ENCODE results near the gene CISD2. TPM values are rescaled to one million over a fixed set of nuclear protein-coding genes. Genes with fewer than 3 reads are reported as not detected.

CISD2 gene
- total and polyA plus RNA-seq, 12 donors, result 13.5 to 64.6 (median 34.3) TPM

DNA sequence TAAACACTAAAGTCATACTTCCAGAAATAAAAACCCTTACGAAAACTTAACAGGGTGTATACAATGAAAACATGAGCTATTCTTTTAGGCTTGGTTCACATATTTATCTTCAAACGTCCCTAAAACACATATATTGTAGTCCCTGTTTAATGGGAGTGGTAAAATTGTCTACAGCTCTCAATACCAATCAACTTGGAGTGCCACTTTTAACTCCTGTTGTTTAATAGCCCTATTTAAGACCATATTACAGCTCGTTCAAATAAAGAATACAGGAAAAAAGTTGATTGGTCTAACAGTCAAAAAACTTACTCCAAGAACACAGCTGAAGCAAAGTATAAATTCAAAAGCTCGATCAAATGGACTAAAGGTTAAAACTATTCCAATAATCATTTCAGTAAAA, 45.3 kb upstream of the CISD2 start:
- Histone ChIP-seq H3K27ac (peak overlapping the region in 3 of 5 donors; percentile 11 to 100 (median 100)), H3K4me1 (replicated peaks in 1 of 2) (peaks cover 50 to 61% of the 10 kb centered on the region in 2 donors)

DNA sequence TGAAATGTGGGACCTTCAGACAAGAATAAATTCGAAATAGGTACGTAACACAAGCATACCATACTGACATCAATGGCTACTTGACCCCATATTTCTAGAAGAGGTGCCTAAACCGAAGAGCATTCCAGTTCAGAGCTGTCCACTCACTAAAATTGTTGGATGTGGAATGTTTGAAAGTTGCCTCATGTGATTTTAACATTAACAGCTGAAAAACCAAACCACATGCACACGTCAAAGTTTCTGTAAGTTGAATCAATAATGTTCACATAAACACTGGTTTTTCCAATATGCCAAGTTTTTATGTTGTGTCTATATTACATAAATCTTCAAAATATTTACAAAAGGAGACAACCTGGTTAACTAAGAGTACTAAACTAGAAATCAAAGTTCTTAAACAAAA, 44.9 kb upstream of the CISD2 start:
- H3K9me3 ChIP-seq (replicated peaks in 1 of 3), result no peaks in the 10 kb centered on the region
- no peak for DNase-seq
- H3K27ac ChIP-seq, result peak overlapping the region in 3 of 5 donors; percentile 99 to 100 (median 100)
- H3K27me3 ChIP-seq, result no peaks in the 10 kb centered on the region
- peaks cover 51 to 61% of the 10 kb centered on the region in 2 donors for H3K4me1 ChIP-seq (replicated peaks in 1 of 2)
- no peaks in the 10 kb centered on the region for H3K36me3 ChIP-seq (replicated peaks in 1 of 2)
- 37 to 44% (median 38%) methylated on average over 4 of the region's 4 CpGs for WGBS, 4 donors
- peak overlapping the region in 2 of 4 donors; percentile 84 to 95 for H3K4me3 ChIP-seq
- intact Hi-C loops (cut with DNase I), result no loop called here
- TF ChIP-seq CTCF (IDR thresholded peaks at IDR 0.05) (no peak), POLR2A (IDR thresholded peaks at IDR 0.05) (no peak)

More for the DNA sequence above, 45.3 kb upstream of the CISD2 start:
- 20 to 29% (median 24%) methylated on average over 4 of the region's 4 CpGs for WGBS, 4 donors
- no peak for DNase-seq
- peak overlapping the region in 1 of 4 donors; percentile 95 for H3K4me3 ChIP-seq
- H3K27me3 ChIP-seq, result no peaks in the 10 kb centered on the region
- H3K9me3 ChIP-seq (replicated peaks in 1 of 3), result no peaks in the 10 kb centered on the region
- H3K36me3 ChIP-seq (replicated peaks in 1 of 2), result no peaks in the 10 kb centered on the region
- TF ChIP-seq CTCF (IDR thresholded peaks at IDR 0.05) (no peak), POLR2A (IDR thresholded peaks at IDR 0.05) (no peak)
- intact Hi-C loops (cut with DNase I), result no loop called here

- TF ChIP-seq CTCF (IDR thresholded peaks at IDR 0.05) (no peak), POLR2A (IDR thresholded peaks at IDR 0.05) (no peak)
- Histone ChIP-seq H3K36me3 (replicated peaks in 1 of 2) (no peaks in the 10 kb centered on the region), H3K4me1 (replicated peaks in 1 of 2) (peaks cover 50 to 61% of the 10 kb centered on the region in 2 donors), H3K27me3 (no peaks in the 10 kb centered on the region), H3K4me3 (peak overlapping the region in 3 of 4 donors; percentile 19 to 95 (median 84)), H3K27ac (peak overlapping the region in 4 of 5 donors; percentile 99 to 100 (median 100)), H3K9me3 (replicated peaks in 1 of 3) (no peaks in the 10 kb centered on the region)
- WGBS, 4 donors, result 5 to 6% (median 5%) methylated on average over 2 of the region's 2 CpGs
- intact Hi-C loops (cut with DNase I), result no loop called here
- no peak for DNase-seq
These were observed 44.4 kb upstream of the CISD2 start for GRCh38 chr4:102824398-102824797.

DNA sequence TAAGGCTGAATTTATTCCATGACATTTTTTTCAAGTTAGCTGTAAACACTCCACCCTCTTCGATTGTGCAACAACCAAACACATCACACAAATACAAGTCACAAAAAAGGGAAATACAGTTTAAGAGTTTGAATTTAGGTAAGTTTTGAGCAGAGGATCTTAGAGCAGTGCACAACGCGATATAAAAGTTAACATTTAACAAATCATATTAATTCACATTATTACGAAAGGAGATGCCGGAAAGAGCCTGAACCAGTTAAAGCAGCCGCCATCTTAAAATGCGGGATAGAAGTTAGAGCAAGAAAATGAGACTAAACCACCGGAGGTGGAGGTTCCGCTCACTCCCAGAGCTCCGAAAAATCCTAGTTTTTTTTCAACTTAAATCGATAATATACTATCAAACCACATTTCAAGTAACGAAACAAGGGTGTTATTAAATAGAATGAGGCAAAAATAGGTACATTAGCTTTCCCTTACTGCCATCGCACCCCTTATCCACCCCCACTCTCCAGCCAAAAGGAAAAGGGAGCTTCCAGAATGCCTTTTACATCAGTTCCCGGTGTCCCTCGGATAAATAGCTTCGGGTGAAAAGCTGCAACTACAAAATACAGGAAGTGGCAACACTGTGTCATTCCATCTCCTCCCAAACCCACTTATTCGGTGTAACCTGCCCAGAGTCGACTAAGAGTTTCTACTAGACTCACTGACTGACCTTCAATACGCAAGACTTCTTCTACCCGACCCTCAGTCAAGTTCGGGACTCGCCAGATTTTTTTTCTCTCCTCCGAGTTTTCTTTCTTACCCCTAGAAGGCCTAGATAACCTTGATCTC, 43.3 kb upstream of the CISD2 start:
- 0% methylated on average over 23 of the region's 23 CpGs for WGBS, 4 donors
- intact Hi-C loops (cut with DNase I), result loop anchor here in 1 of 2 donors (5.0 kb wide), 1 partner anchor 42 kb away; the partner anchor contains the start of gene CISD2
- Histone ChIP-seq H3K36me3 (replicated peaks in 1 of 2) (no peaks in the 10 kb centered on the region), H3K4me3 (peak overlapping the region; percentile 83 to 95 (median 88)), H3K27ac (peak overlapping the region; percentile 98 to 100 (median 100)), H3K9me3 (replicated peaks in 1 of 3) (no peaks in the 10 kb centered on the region), H3K4me1 (replicated peaks in 1 of 2) (peaks cover 40 to 50% of the 10 kb centered on the region in 2 donors), H3K27me3 (no peaks in the 10 kb centered on the region)
- peak; percentile 42 to 70 (median 67) for DNase-seq
- peak in 1 of 2 donors; percentile 77 for TF ChIP-seq POLR2A (IDR thresholded peaks at IDR 0.05)
- peak in 1 of 6 experiments; percentile 2 for TF ChIP-seq CTCF (IDR thresholded peaks at IDR 0.05)

All from adrenal gland (tissue), 12 donors.